Measurements from ENCODE around the gene NPM1. TPM values are rescaled to one million over a fixed set of nuclear protein-coding genes. Genes with fewer than 3 reads are reported as not detected.

Gene NPM1
- total RNA-seq, 1 experiment from 2014 or later, result 3,122 TPM

- DNase-seq, result no peak
- no peaks in the 10 kb centered on the region for H3K79me2 ChIP-seq (ENCODE audit: insufficient read depth, low read length)
These were observed 45.7 kb downstream of the NPM1 start for GRCh38 chr5:171433352-171433698.

More at GRCh38 chr5:171433352-171433698, 45.7 kb downstream of the NPM1 start:
- no peak overlapping the region; a peak in 1 of 5 replicates for H3K4me3 Mint-ChIP-seq
- Histone ChIP-seq H2AFZ (ENCODE audit: low read length) (no peak overlapping the region), H2BK5ac (ENCODE audit: insufficient read length, low read length) (no peak overlapping the region), H2BK20ac (ENCODE audit: low read depth, low read length, poor library complexity, severe bottlenecking) (no peak overlapping the region), H3K18ac (ENCODE audit: insufficient read length, low read depth, low read length) (no peak overlapping the region), H3K79me1 (ENCODE audit: insufficient read depth, low read depth, low read length, poor library complexity, severe bottlenecking) (no peaks in the 10 kb centered on the region), H3K4me2 (ENCODE audit: insufficient read depth, insufficient read length, low read length) (no peak overlapping the region), H3K14ac (ENCODE audit: insufficient read depth, low read length) (peak overlapping the region; percentile 12; the same call in 1 of the 2 replicates), H3K27ac (ENCODE audit: insufficient read length, low read depth, low read length) (no peak overlapping the region), H2BK15ac (ENCODE audit: low read depth, low read length) (no peak overlapping the region), H2BK12ac (ENCODE audit: insufficient read length, low read depth, low read length) (no peak overlapping the region), H3K23ac (ENCODE audit: insufficient read length, low read depth, low read length) (no peak overlapping the region), H2AK5ac (ENCODE audit: insufficient read length, low read length) (no peak overlapping the region), H3K56ac (ENCODE audit: insufficient read length, low read depth, low read length) (no peak overlapping the region), H4K5ac (ENCODE audit: insufficient read length, low read depth, low read length) (no peak overlapping the region), H3K27me3 (ENCODE audit: insufficient read depth, low read length) (no peaks in the 10 kb centered on the region), H4K20me1 (ENCODE audit: control insufficient read depth, insufficient read depth, insufficient read length) (no peaks in the 10 kb centered on the region), H2BK120ac (ENCODE audit: low read depth, low read length, poor library complexity, severe bottlenecking) (no peak overlapping the region), H3K9me3 (ENCODE audit: control insufficient read depth, low read depth, low read length) (no peaks in the 10 kb centered on the region), H4K91ac (ENCODE audit: insufficient read length, low read depth, low read length) (no peak overlapping the region), H4K8ac (replicated peaks; ENCODE audit: insufficient read length, low read depth, low read length) (no peak overlapping the region), H3K4ac (ENCODE audit: low read depth, low read length) (no peak overlapping the region), H3K4me1 (ENCODE audit: insufficient read depth, low read length) (peaks cover 3% of the 10 kb centered on the region; the same call in 1 of the 2 replicates), H3T11ph (ENCODE audit: low read length) (no peak overlapping the region), H3K23me2 (ENCODE audit: insufficient read length, low read depth, low read length, poor library complexity, severe bottlenecking) (no peaks in the 10 kb centered on the region), H3K9ac (ENCODE audit: extremely low read depth, insufficient read length, low read length) (no peak overlapping the region)
- H3K36me3 Mint-ChIP-seq (ENCODE audit: insufficient read depth in 1 of 3, low read depth in 3 of 3), result peaks cover 0 to 3% (median 0%) of the 10 kb centered on the region in 3 experiments; a peak in 2 of 7 replicates
- no peak for TF ChIP-seq CTCF (conservative IDR thresholded peaks at IDR 0.05)
- no peaks in the 10 kb centered on the region for H3K9me3 Mint-ChIP-seq
- H3K4me1 Mint-ChIP-seq, result peaks cover 18 to 31% of the 10 kb centered on the region in 2 experiments
- no peaks in the 10 kb centered on the region; the same call in 1 of the 2 replicates for H3K27me3 Mint-ChIP-seq (ENCODE audit: low read depth)
- no peak overlapping the region for H3K27ac Mint-ChIP-seq
- WGBS (ENCODE audit: extremely low coverage, insufficient read length, low lambda C conversion rate), result no CpG with 5 or more reads among the region's 6 CpGs
